Endothelial cell of umbilical vein (primary cell): Measurements from ENCODE around the gene CIDEA. TPM values are rescaled to one million over a fixed set of nuclear protein-coding genes. Genes with fewer than 3 reads are reported as not detected.

Source experiments
- BruUV-seq: library from RNA; stranded (reverse); fragments of 400-500 nt; replicated peaks from 2 replicates; lab custom pipeline; 2021; lab: Mats Ljungman, UMichigan
- CTCF ChIA-PET: fragments of 300-600, 350-600 bp; sonication (Branson Sonifier 250); formaldehyde crosslinking; loops from one replicate; lab custom pipeline; 2021; ENCODE audit warnings: antibody characterized with exemption, inconsistent platforms; lab: Charles Lee
- POLR2A ChIA-PET: fragments of 300-600, 350-600 bp; sonication (Branson Sonifier 250); formaldehyde crosslinking; loops from one replicate; lab custom pipeline; 2021; ENCODE audit warnings: antibody characterized with exemption, inconsistent platforms; lab: Charles Lee
- DNase-seq: peaks from one replicate; pipeline ENCODE4 v3.0.0-alpha.2; 2011; ENCODE audit warnings: low read depth, low spot score
- FAIRE-seq: peaks from 2 replicates; lab custom pipeline; 2011; peaks lifted over from hg19 to GRCh38; lab: Jason Lieb, UNC
- H2AFZ ChIP-seq: 2 replicates; pipeline ENCODE4 v1.6.0; 2012; ENCODE audit warnings: low read depth, low read length, control low read depth, inconsistent platforms
- H3K27ac ChIP-seq: 2 replicates; pipeline ENCODE4 v1.5.1; 2011; ENCODE audit warnings: low read depth, mild to moderate bottlenecking, control low read depth, low read length, moderate library complexity; ENCODE audit not compliant: insufficient read depth
- H3K27me3 ChIP-seq, 2 experiments: 2 replicates each; pipeline versions ENCODE4 v1.6.0 to v1.6.1; 2011; ENCODE audit warnings: low read length in 2 of 2, mixed read lengths in 1 of 2; ENCODE audit not compliant: control insufficient read depth in 2 of 2, insufficient read depth in 2 of 2
- H3K36me3 ChIP-seq, 2 experiments: 2 replicates in 1 of 2; 3 replicates in 1 of 2; pipeline ENCODE4 v1.5.1; 2011; ENCODE audit warnings: low read length in 2 of 2, mild to moderate bottlenecking in 1 of 2, moderate library complexity in 1 of 2; ENCODE audit not compliant: control insufficient read depth in 2 of 2, insufficient read depth in 2 of 2; ENCODE audit errors: extremely low read depth in 1 of 2
- H3K4me1 ChIP-seq: 3 replicates; pipeline ENCODE4 v1.5.1; 2011; ENCODE audit warnings: mild to moderate bottlenecking, low read length; ENCODE audit not compliant: control insufficient read depth, insufficient read depth; ENCODE audit errors: extremely low read depth
- H3K4me2 ChIP-seq: 2 replicates; pipeline ENCODE4 v1.6.1; 2011; ENCODE audit warnings: low read length, control low read depth, mixed read lengths; ENCODE audit not compliant: insufficient read depth
- H3K4me3 ChIP-seq, 3 experiments: fragments of 200-600 bp in 1 of 3; sonication (generic), shearing (Covaris generic) in 1 of 3; replicated peaks in 1 of 3; 2 replicates each; pipeline ENCODE4 v1.5.1; 2011 to 2016; ENCODE audit warnings: control low read depth in 3 of 3, low read length in 3 of 3, mild to moderate bottlenecking in 2 of 3, inconsistent platforms in 1 of 3, low read depth in 1 of 3, moderate library complexity in 1 of 3; ENCODE audit not compliant: insufficient read depth in 1 of 3
- H3K79me2 ChIP-seq: 2 replicates; pipeline ENCODE4 v1.6.0; 2012; ENCODE audit warnings: low read length, inconsistent platforms; ENCODE audit not compliant: control insufficient read depth, insufficient read depth
- H3K9ac ChIP-seq: replicated peaks from 2 replicates; pipeline ENCODE3; 2011; ENCODE audit warnings: low read length, control low read depth; ENCODE audit not compliant: insufficient read depth; ENCODE audit errors: extremely low read depth
- H3K9me1 ChIP-seq: replicated peaks from 3 replicates; pipeline ENCODE4 v1.6.0; 2011; ENCODE audit warnings: mild to moderate bottlenecking, low read length; ENCODE audit not compliant: control insufficient read depth, insufficient read depth; ENCODE audit errors: extremely low read depth
- H3K9me3 ChIP-seq: replicated peaks from 2 replicates; pipeline ENCODE4 v1.5.1; 2012; ENCODE audit warnings: low read length, inconsistent platforms; ENCODE audit not compliant: control insufficient read depth, insufficient read depth
- H4K20me1 ChIP-seq: replicated peaks from 2 replicates; pipeline ENCODE3; 2011; ENCODE audit warnings: mild to moderate bottlenecking, low read length; ENCODE audit not compliant: control insufficient read depth, insufficient read depth; ENCODE audit errors: extremely low read depth
- EZH2 ChIP-seq: IDR thresholded peaks from 2 replicates; pipeline ENCODE4 v1.6.1; 2012; ENCODE audit warnings: borderline replicate concordance, low read depth, mild to moderate bottlenecking, moderate library complexity, low read length, inconsistent platforms; ENCODE audit not compliant: severe bottlenecking
- FOS ChIP-seq: IDR thresholded peaks from 2 replicates; pipeline ENCODE4 v1.6.1; 2011; ENCODE audit warnings: mild to moderate bottlenecking, low read length, moderate library complexity, borderline replicate concordance; ENCODE audit not compliant: insufficient read depth
- GATA2 ChIP-seq: IDR thresholded peaks from 2 replicates; pipeline ENCODE4 v1.7.0; 2011; ENCODE audit warnings: low read depth, mild to moderate bottlenecking, moderate library complexity, mixed read lengths, low read length; ENCODE audit not compliant: insufficient read length, insufficient read depth
- JUN ChIP-seq: IDR thresholded peaks from 2 replicates; pipeline ENCODE4 v1.6.1; 2011; ENCODE audit warnings: borderline replicate concordance, low read depth; ENCODE audit not compliant: insufficient read length, insufficient read depth
- MYC ChIP-seq: IDR thresholded peaks from one replicate; pipeline ENCODE4 v1.6.1; 2011; ENCODE audit warnings: mild to moderate bottlenecking, low read depth, low read length
- POLR2A ChIP-seq: IDR thresholded peaks from 2 replicates; pipeline ENCODE4 v1.6.1; 2012; ENCODE audit warnings: low read depth, mild to moderate bottlenecking, control low read depth, low read length
- POLR2AphosphoS5 ChIP-seq: IDR thresholded peaks from 2 replicates; pipeline ENCODE4 v1.6.1; 2012; ENCODE audit warnings: low read depth, mild to moderate bottlenecking, control low read depth, low read length, moderate library complexity; ENCODE audit not compliant: insufficient read depth
- dilution Hi-C: fragments of 300-500 bp; cut with MboI; formaldehyde crosslinking; loops from one replicate; pipeline ENCODE4 v1.15.0; 2019; ENCODE audit warnings: low sequenced_read_pairs; ENCODE audit not compliant: extremely low pct_ligation_motif_present
- intact Hi-C: fragments of 100-400 bp; cut with micrococcal nuclease; formaldehyde crosslinking; loops from one replicate; pipeline ENCODE4 v1.10.0; 2022
- polyA plus RNA-seq, 4 experiments: library from polyadenylated mRNA; depleted of rRNA in 3 of 4; stranded (reverse) in 3 of 4; unstranded in 1 of 4; fragments of >200 nt; gene quantifications; 2 replicates each; pipeline versions ENCODE4 v1.2.1 to v1.2.3, GENCODE V29; 2011 to 2012; ENCODE audit warnings: missing spikeins in 1 of 4
- total RNA-seq: library from RNA; stranded (reverse); gene quantifications from 2 replicates; pipeline ENCODE4 v1.2.3, GENCODE V29; 2021
- TF ChIP-seq, protein P1 (sequence below), 2 donors: IDR thresholded peaks; 1 replicate in 1 of 2; 2 replicates in 1 of 2; pipeline ENCODE4 v1.5.1; 2011; ENCODE audit warnings: low read length in 2 of 2, mild to moderate bottlenecking in 2 of 2, moderate library complexity in 2 of 2, control low read depth in 1 of 2, inconsistent platforms in 1 of 2, low read depth in 1 of 2; ENCODE audit not compliant: insufficient read depth in 1 of 2; ENCODE audit errors: extremely low read depth in 1 of 2
- TF ChIP-seq, protein P2 (sequence below): IDR thresholded peaks from 2 replicates; pipeline ENCODE4 v1.6.1; 2011; ENCODE audit not compliant: insufficient read depth, insufficient read length

CIDEA gene
- total and polyA plus RNA-seq, 2 donors (not counting 3 experiments of a cell fraction or from before 2014, with no cell fraction given), result 0.42 TPM; not detected in 1

DNA sequence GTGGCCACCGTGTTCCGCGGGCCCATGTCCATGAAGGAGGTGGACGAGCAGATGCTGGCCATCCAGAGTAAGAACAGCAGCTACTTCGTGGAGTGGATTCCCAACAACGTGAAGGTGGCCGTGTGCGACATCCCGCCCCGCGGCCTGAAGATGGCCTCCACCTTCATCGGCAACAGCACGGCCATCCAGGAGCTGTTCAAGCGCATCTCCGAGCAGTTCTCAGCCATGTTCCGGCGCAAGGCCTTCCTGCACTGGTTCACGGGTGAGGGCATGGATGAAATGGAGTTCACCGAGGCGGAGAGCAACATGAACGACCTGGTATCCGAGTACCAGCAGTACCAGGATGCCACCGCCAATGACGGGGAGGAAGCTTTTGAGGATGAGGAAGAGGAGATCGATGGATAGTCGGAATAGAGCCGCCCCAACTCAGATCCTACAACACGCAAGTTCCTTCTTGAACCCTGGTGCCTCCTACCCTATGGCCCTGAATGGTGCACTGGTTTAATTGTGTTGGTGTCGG lies 71.6 kb downstream of the CIDEA start:
- H3K9ac ChIP-seq, result no peak overlapping the region
- no peak for TF ChIP-seq POLR2A
- no peak for TF ChIP-seq JUN
- TF ChIP-seq, protein P1, sequence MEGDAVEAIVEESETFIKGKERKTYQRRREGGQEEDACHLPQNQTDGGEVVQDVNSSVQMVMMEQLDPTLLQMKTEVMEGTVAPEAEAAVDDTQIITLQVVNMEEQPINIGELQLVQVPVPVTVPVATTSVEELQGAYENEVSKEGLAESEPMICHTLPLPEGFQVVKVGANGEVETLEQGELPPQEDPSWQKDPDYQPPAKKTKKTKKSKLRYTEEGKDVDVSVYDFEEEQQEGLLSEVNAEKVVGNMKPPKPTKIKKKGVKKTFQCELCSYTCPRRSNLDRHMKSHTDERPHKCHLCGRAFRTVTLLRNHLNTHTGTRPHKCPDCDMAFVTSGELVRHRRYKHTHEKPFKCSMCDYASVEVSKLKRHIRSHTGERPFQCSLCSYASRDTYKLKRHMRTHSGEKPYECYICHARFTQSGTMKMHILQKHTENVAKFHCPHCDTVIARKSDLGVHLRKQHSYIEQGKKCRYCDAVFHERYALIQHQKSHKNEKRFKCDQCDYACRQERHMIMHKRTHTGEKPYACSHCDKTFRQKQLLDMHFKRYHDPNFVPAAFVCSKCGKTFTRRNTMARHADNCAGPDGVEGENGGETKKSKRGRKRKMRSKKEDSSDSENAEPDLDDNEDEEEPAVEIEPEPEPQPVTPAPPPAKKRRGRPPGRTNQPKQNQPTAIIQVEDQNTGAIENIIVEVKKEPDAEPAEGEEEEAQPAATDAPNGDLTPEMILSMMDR (IDR thresholded peaks at IDR 0.05; ENCODE audit: extremely low read depth in 1 of 2, insufficient read depth in 1 of 2, low read depth in 1 of 2, low read length in 2 of 2), result no peak
- no peak for TF ChIP-seq EZH2
- no peak for TF ChIP-seq POLR2AphosphoS5
- TF ChIP-seq, protein P2, sequence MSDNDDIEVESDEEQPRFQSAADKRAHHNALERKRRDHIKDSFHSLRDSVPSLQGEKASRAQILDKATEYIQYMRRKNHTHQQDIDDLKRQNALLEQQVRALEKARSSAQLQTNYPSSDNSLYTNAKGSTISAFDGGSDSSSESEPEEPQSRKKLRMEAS, result no peak
- no peak for TF ChIP-seq FOS
- no peak for TF ChIP-seq GATA2
- TF ChIP-seq MYC, result no peak
- dilution Hi-C loops, result no loop called here
- POLR2A ChIA-PET, result no interaction called here
- peaks cover 34% of the 10 kb centered on the region for H3K79me2 ChIP-seq
- peaks cover 21 to 27% of the 10 kb centered on the region in 2 experiments for H3K36me3 ChIP-seq
- DNase-seq (no peak), FAIRE-seq (no peak)
- H4K20me1 ChIP-seq, result peaks cover 5% of the 10 kb centered on the region
- no peaks in the 10 kb centered on the region for H3K4me1 ChIP-seq
- H3K27ac ChIP-seq, result no peak overlapping the region
- no peaks in the 10 kb centered on the region for H3K9me3 ChIP-seq
- no peaks in the 10 kb centered on the region for H3K9me1 ChIP-seq
- H3K4me3 ChIP-seq, result no peak overlapping the region
- intact Hi-C loops, result no loop called here
- CTCF ChIA-PET, result interaction anchor here (0.9 kb wide), 1 partner anchor 54 kb away, joined by 3 read pairs; no protein-coding TSS in a partner anchor
- TSS peak; percentile 70 for BruUV-seq
- H3K4me2 ChIP-seq, result no peak overlapping the region
- H2AFZ ChIP-seq, result no peak overlapping the region
- H3K27me3 ChIP-seq, result no peaks in the 10 kb centered on the region
